BLaER1 (cell line): ENCODE data around the gene KLHL24.
"Not testable (repeated sequence)": the region's sequence is repeated elsewhere in the genome, so short reads cannot be mapped to it uniquely, and the experiment has no call there.

Experiments used
- H3K27ac ChIP-seq: shearing (Covaris generic); formaldehyde crosslinking; 2 replicates; pipeline ENCODE4 v1.8.1; 2022
- H3K27me3 ChIP-seq: shearing (Covaris generic); formaldehyde crosslinking; 2 replicates; pipeline ENCODE4 v1.8.1; 2022
- H3K36me3 ChIP-seq: shearing (Covaris generic); formaldehyde crosslinking; 2 replicates; pipeline ENCODE4 v1.8.1; 2022
- H3K4me1 ChIP-seq: shearing (Covaris generic); formaldehyde crosslinking; 2 replicates; pipeline ENCODE4 v1.8.1; 2022
- H3K4me2 ChIP-seq: shearing (Covaris generic); formaldehyde crosslinking; 2 replicates; pipeline ENCODE4 v1.8.1; 2022
- H3K4me3 ChIP-seq: shearing (Covaris generic); formaldehyde crosslinking; 2 replicates; pipeline ENCODE4 v1.8.1; 2022
- H3K9ac ChIP-seq: shearing (Covaris generic); formaldehyde crosslinking; 2 replicates; pipeline ENCODE4 v1.8.1; 2022
- H3K9me3 ChIP-seq: shearing (Covaris generic); formaldehyde crosslinking; 2 replicates; pipeline ENCODE4 v1.8.1; 2022
- H4K20me1 ChIP-seq: shearing (Covaris generic); formaldehyde crosslinking; 2 replicates; pipeline ENCODE4 v1.8.1; 2022
- Cebpa-rat ChIP-seq: shearing (Covaris generic); IDR thresholded peaks from 2 replicates; pipeline ENCODE4 v1.8.1; 2022

The KLHL24 gene

DNA sequence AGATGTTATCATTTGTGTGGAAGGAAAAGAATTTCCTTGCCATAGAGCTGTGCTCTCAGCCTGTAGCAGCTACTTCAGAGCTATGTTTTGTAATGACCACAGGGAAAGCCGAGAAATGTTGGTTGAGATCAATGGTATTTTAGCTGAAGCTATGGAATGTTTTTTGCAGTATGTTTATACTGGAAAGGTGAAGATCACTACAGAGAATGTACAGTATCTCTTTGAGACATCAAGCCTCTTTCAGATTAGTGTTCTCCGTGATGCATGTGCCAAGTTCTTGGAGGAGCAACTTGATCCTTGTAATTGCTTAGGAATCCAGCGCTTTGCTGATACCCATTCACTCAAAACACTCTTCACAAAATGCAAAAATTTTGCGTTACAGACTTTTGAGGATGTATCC is 15.1 kb downstream of the KLHL24 start:
- TF ChIP-seq Cebpa-rat: no peak
- no peaks in the 10 kb centered on the region for H3K4me1 ChIP-seq
- peaks cover 95% of the 10 kb centered on the region for H3K36me3 ChIP-seq
- no peaks in the 10 kb centered on the region for H3K27me3 ChIP-seq
- H3K4me2 ChIP-seq: no peak overlapping the region
- no peak overlapping the region for H3K4me3 ChIP-seq
- H3K9ac ChIP-seq: no peak overlapping the region
- no peak overlapping the region for H3K27ac ChIP-seq
- H4K20me1 ChIP-seq: peaks cover 21% of the 10 kb centered on the region
- H3K9me3 ChIP-seq: peaks cover 94% of the 10 kb centered on the region

DNA sequence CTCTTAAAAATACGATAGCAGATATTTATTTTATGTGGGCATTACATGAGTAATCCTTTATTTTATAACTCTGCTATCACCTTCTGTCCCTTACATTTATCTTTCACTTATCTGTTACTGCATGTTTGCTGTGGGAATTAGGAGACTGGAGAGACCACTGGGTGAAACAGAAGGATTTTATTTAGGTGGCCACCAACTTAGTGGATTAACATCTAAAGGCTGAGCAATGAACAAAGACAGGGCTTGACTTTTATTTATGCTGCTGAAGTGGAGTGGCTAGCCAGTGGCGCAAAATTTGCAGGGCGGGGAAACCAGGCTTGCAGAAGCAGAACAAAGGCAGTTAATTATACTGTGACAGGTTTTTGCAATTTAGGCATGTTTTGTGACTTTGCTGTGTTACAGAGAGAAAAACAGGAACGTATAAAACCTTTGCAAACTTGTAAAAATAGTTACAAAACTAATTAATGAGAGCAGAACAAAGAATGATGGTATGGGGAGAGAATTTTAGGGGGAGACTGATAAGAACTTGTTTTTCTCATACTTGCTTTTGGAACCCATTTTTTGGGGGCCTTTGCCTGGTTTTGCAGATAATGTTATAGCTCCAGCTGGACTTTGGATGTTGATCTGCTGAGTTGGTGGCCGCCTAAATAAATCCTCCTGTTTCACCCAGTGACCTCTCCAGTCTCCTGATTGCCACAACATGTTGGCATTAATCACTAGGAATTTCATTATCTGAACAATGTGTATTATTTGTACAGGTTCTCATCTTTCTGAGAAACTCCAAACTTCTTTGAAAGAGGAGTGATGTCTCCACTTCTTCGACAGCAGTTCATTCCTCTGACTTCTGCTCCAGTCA is 18.0 kb downstream of the KLHL24 start:
- no peak for TF ChIP-seq Cebpa-rat
- no peak overlapping the region for H3K4me2 ChIP-seq
- H3K27ac ChIP-seq: no peak overlapping the region
- no peaks in the 10 kb centered on the region for H3K27me3 ChIP-seq
- no peaks in the 10 kb centered on the region for H3K4me1 ChIP-seq
- H3K4me3 ChIP-seq: peak overlapping the region; percentile 46
- peaks cover 47% of the 10 kb centered on the region for H4K20me1 ChIP-seq
- H3K36me3 ChIP-seq: peaks cover 94% of the 10 kb centered on the region
- peaks cover 96% of the 10 kb centered on the region for H3K9me3 ChIP-seq
- no peak overlapping the region for H3K9ac ChIP-seq

DNA sequence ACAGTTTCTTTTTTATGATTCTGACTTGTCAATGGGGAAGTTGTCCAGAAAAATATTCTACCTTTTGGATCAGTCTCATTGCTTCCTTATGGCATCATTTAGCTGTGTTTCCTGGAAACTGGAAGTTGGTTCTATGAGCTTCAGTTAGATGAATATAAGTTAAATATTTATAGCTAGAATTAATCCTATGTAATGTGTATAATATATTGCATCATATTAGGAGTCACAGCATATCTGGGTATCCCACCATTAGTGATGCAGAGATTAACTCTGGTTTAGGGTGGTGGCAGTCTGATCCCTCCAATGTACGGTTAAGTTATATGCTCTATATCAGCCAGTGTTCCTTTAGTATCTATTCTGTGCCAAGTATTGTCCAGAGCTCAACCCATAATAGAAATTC is 19.3 kb downstream of the KLHL24 start:
- TF ChIP-seq Cebpa-rat: no peak

DNA sequence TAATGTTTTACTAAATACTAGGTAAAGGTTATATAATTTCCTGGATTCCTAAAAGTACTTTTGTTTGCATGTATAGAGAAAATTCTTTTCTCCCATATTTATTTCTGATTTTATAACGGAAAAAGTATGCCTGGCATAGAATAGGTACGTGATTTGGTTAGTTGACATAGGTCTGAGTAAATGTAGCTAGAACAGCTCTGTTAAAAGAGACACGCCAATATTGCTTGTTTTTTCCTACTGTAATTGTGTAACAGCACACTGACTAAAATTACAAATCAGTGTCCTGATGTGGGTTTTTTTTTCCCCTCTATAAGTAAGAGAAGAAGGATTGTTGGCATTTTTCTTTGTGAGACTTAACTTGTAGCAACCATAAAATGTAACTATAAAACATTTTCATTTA is 26.7 kb downstream of the KLHL24 start:
- peaks cover 84% of the 10 kb centered on the region for H3K36me3 ChIP-seq
- no peak overlapping the region for H3K27ac ChIP-seq
- H3K4me1 ChIP-seq: no peaks in the 10 kb centered on the region
- H3K4me3 ChIP-seq: no peak overlapping the region
- no peak for TF ChIP-seq Cebpa-rat
- peaks cover 40% of the 10 kb centered on the region for H3K9me3 ChIP-seq
- H4K20me1 ChIP-seq: peaks cover 78% of the 10 kb centered on the region
- H3K9ac ChIP-seq: no peak overlapping the region
- H3K27me3 ChIP-seq: no peaks in the 10 kb centered on the region
- H3K4me2 ChIP-seq: no peak overlapping the region

More for the DNA sequence above, 19.3 kb downstream of the KLHL24 start:
- no peak overlapping the region for H3K4me2 ChIP-seq
- peaks cover 94% of the 10 kb centered on the region for H3K36me3 ChIP-seq
- H3K4me1 ChIP-seq: no peaks in the 10 kb centered on the region
- peaks cover 96% of the 10 kb centered on the region for H3K9me3 ChIP-seq
- H4K20me1 ChIP-seq: peaks cover 53% of the 10 kb centered on the region
- no peak overlapping the region for H3K27ac ChIP-seq
- H3K9ac ChIP-seq: no peak overlapping the region
- H3K27me3 ChIP-seq: no peaks in the 10 kb centered on the region
- H3K4me3 ChIP-seq: no peak overlapping the region

DNA sequence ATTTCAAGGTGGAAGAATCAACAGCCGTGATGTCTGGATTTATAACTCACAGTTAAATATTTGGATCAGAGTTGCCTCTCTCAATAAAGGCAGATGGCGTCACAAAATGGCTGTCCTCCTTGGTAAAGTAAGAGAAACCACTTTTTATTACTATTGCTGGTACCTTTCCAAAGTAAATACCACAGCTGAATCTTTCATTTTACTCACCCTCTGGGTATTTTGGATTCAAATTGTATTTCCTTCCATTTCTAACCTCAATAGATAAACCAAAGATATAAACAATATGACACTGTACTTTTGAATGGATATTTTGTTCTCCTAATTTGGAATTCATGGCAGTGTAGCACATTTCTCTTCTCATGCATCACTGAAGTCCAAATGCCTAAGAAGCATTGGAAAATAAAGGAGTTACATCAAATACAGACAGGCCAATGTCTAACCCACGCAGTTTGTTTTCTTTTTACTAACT is 29.5 kb downstream of the KLHL24 start:
- Histone ChIP-seq H3K9me3 (peaks cover 20% of the 10 kb centered on the region; the same call in 1 of the 2 replicates), H3K9ac (no peak overlapping the region), H3K27ac (no peak overlapping the region), H3K4me3 (no peak overlapping the region), H3K27me3 (no peaks in the 10 kb centered on the region), H4K20me1 (peaks cover 72% of the 10 kb centered on the region), H3K36me3 (peaks cover 84% of the 10 kb centered on the region), H3K4me2 (no peak overlapping the region), H3K4me1 (no peaks in the 10 kb centered on the region)
- TF ChIP-seq Cebpa-rat: no peak

DNA sequence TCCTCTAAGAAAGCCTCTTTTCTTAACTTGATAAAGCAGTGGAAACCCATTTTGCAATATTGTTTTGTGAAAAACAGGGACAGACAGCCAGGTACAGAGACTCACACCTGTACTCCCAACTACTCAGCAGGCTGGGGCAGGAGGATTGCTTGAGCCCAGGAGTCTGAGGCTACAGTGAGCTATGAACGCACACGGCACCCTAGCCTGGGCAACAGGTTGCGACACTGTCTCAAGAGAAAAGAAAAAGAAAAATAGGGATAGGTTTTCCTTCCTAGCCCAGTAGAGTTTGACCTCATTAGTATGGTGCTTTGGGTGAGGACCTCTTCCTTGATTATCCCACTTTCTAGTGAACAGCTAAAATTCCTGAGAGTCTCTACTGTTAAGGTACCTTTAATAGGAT is 44.6 kb downstream of the KLHL24 start:
- no peak for TF ChIP-seq Cebpa-rat
- H3K36me3 ChIP-seq: peaks cover 44% of the 10 kb centered on the region
- no peak overlapping the region for H3K9ac ChIP-seq
- H3K4me1 ChIP-seq: no peaks in the 10 kb centered on the region
- no peak overlapping the region for H3K4me3 ChIP-seq
- no peaks in the 10 kb centered on the region for H3K9me3 ChIP-seq
- no peak overlapping the region for H3K4me2 ChIP-seq
- no peaks in the 10 kb centered on the region for H3K27me3 ChIP-seq
- no peak overlapping the region for H3K27ac ChIP-seq
- peaks cover 36% of the 10 kb centered on the region for H4K20me1 ChIP-seq

DNA sequence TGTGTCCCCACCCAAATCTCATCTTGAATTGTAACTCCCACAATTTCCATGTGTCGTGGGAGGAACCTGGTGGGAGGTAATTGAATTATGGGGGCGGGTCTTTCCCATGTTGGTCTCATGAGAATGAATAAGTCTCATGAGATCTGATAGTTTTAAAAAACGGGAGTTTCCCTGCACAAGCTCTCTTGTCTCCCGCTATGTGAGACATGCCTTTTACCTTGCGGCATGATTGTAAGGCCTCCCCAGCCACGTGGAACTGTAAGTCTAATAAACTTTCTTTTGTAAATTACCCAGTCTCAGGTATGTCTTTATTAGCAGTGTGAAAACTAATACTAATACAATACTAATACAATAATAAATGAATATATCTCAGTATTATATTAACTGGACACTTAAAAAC is 52.3 kb downstream of the KLHL24 start:
- no peak overlapping the region for H3K4me3 ChIP-seq

DNA sequence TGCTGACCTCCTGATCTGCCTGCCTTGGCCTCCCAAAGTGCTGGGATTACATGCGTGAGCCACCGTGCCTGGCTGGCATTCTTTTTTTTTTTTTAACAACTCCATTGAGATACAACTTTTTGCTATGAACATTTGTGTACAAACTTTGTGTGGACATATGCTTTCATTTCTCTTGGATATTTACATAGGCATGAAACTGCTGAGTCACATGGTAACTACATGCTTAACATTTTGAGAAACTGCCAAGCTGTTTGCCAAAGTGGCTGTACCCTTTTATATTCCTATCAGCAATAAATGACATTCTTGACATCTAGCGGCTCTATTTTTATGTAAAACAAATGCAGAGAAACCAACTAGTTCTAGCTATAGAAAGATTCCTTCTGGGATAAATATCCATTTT is 53.5 kb downstream of the KLHL24 start:
- 0 out of 2 replicates have a peak, but pooled peaks cover 2% of the 10 kb centered on the region for H3K4me1 ChIP-seq
- H3K27me3 ChIP-seq: no peaks in the 10 kb centered on the region
- no peak overlapping the region for H3K4me3 ChIP-seq
- no peaks in the 10 kb centered on the region for H4K20me1 ChIP-seq
- no peak overlapping the region for H3K4me2 ChIP-seq
- TF ChIP-seq Cebpa-rat: no peak
- H3K9ac ChIP-seq: no peak overlapping the region
- no peaks in the 10 kb centered on the region for H3K36me3 ChIP-seq
- H3K9me3 ChIP-seq: no peaks in the 10 kb centered on the region
- H3K27ac ChIP-seq: no peak overlapping the region

More for the DNA sequence above, 52.3 kb downstream of the KLHL24 start:
- peaks cover 5% of the 10 kb centered on the region for H3K36me3 ChIP-seq
- TF ChIP-seq Cebpa-rat: no peak
- no peak overlapping the region for H3K4me2 ChIP-seq
- no peak overlapping the region for H3K9ac ChIP-seq
- H3K27ac ChIP-seq: no peak overlapping the region
- no peaks in the 10 kb centered on the region for H4K20me1 ChIP-seq
- no peaks in the 10 kb centered on the region for H3K9me3 ChIP-seq
- no peaks in the 10 kb centered on the region for H3K4me1 ChIP-seq
- no peaks in the 10 kb centered on the region for H3K27me3 ChIP-seq

DNA sequence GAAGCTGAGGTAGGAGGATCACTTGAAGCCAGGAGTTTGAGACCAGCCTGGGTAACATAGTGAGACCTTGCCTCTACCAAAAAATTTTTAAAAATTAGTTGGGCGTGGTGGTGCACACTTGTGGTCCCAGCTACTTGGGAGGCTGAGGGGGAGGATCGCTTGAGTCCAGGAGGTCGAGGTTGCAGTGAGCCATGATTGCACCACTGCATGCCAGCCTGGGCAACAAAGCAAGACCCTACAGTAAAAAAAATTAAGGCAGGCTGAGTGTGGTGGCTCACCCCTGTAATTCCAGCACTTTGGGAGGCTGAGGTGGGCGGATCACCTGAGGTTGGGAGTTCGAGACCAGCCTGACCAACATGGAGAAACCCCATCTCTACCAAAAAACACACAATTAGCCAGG is 54.2 kb downstream of the KLHL24 start:
- not testable (repeated sequence) for H3K4me2 ChIP-seq, H3K27me3 ChIP-seq, H3K4me3 ChIP-seq, H3K9me3 ChIP-seq, H3K9ac ChIP-seq, H3K36me3 ChIP-seq, H3K27ac ChIP-seq, H3K4me1 ChIP-seq, H4K20me1 ChIP-seq

DNA sequence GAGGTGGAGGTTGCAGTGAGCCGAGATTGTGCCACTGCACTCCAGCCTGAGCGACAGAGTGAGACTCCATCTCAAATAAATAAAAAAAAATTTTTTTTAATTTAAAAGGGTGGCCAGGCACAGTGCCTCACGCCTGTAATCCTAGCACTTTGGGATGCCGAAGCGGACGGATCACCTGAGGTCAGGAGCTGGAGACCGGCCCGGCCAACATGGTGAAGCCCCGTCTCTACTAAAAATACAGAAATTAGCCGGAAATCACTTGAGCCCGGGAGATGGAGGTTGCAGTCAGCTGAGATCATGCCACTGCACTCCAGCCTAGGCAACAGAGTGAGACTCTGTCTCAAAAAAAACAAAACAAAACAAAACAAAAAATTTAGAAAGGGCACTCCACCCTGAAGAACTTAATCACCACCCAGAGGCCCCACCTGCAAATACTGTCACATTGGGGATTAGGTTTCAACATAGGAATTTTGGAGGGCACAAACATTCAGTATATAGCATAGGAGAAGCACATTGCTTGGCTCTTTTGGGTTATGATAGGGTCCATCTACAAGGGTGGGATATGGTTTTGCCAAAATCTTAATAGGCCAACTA is 55.1 kb downstream of the KLHL24 start:
- no peak for TF ChIP-seq Cebpa-rat
- H3K36me3 ChIP-seq: no peaks in the 10 kb centered on the region
- no peak overlapping the region for H3K4me2 ChIP-seq
- no peak overlapping the region for H3K9ac ChIP-seq
- 0 out of 2 replicates have a peak, but pooled peaks cover 6% of the 10 kb centered on the region for H3K4me1 ChIP-seq
- H3K27me3 ChIP-seq: no peaks in the 10 kb centered on the region
- H3K27ac ChIP-seq: no peak overlapping the region
- H3K9me3 ChIP-seq: no peaks in the 10 kb centered on the region
- no peaks in the 10 kb centered on the region for H4K20me1 ChIP-seq
- no peak overlapping the region for H3K4me3 ChIP-seq
